H1 (cell line): ENCODE measurements around the gene STAP2. TPM values are rescaled to one million over a fixed set of nuclear protein-coding genes. Genes with fewer than 3 reads are reported as not detected.

Experiments used
- NANOG ChIP-seq: IDR thresholded peaks from 2 replicates; pipeline ENCODE4 v1.6.1; 2011; ENCODE audit warnings: low read length, low read depth, mild to moderate bottlenecking, inconsistent platforms; ENCODE audit not compliant: insufficient read depth, poor library complexity, severe bottlenecking
- POLR2A ChIP-seq, 2 experiments: IDR thresholded peaks; 1 replicate in 1 of 2; 2 replicates in 1 of 2; pipeline ENCODE4 v1.6.1; 2011; ENCODE audit warnings: low read depth in 2 of 2, low read length in 2 of 2, mild to moderate bottlenecking in 2 of 2; ENCODE audit errors: control extremely low read depth in 1 of 2
- SAP30 ChIP-seq: fragments of 300-600 bp; sonication (generic); IDR thresholded peaks from 2 replicates; pipeline ENCODE4 v1.7.1; 2012; ENCODE audit warnings: low read length, moderate library complexity, mild to moderate bottlenecking, inconsistent platforms; ENCODE audit not compliant: insufficient read depth, insufficient replicate concordance
- TAF1 ChIP-seq: IDR thresholded peaks from 2 replicates; pipeline ENCODE4 v1.6.1; 2011; ENCODE audit warnings: mild to moderate bottlenecking, low read depth, low read length
- polyA plus RNA-seq, 7 experiments: library from polyadenylated mRNA; depleted of rRNA in 3 of 7; stranded (reverse) in 5 of 7; unstranded in 2 of 7; fragments of >200 nt in 5 of 7; fragments of 200-250 nt in 2 of 7; gene quantifications; 1 replicate in 5 of 7; 2 replicates in 1 of 7; 4 replicates in 1 of 7; pipeline versions ENCODE4 v1.2.1 to v1.2.3, GENCODE V29; 2011 to 2013; ENCODE audit warnings: missing spikeins in 2 of 7, mixed read lengths in 2 of 7
- total RNA-seq: library from RNA; stranded (reverse); fragmentation: NEBNext Ultra II Directional; extraction: Animal tissue kit (Norgen Biotek cat#: 25700); gene quantifications from 2 replicates; pipeline ENCODE4 v1.2.1, GENCODE V29; 2021

STAP2 gene
- total and polyA plus RNA-seq, 2 of the 8 experiments (the other 6 are each of a cell fraction or from before 2014, with no cell fraction given) = 15.3 to 37.3 TPM

GRCh38 chr19:4367781-4368127, 29.1 kb upstream of the STAP2 start (continued):
- TF ChIP-seq SAP30 = no peak
- no peak for TF ChIP-seq POLR2A (IDR thresholded peaks at IDR 0.05; ENCODE audit: control extremely low read depth in 1 of 2, low read depth in 2 of 2, low read length in 2 of 2)
- TF ChIP-seq TAF1 = no peak
- TF ChIP-seq NANOG = no peak
